ENCODE results near the gene PPRC1. TPM values are rescaled to one million over a fixed set of nuclear protein-coding genes. Genes with fewer than 3 reads are reported as not detected.

PPRC1 gene
- total RNA-seq, 2 experiments from 2014 or later = 22.0 to 22.9 TPM

- Mint-ChIP-seq H3K36me3 (ENCODE audit: low read depth) (peaks cover 89% of the 10 kb centered on the region), H3K27me3 (no peaks in the 10 kb centered on the region), H3K4me1 (ENCODE audit: low read depth) (peaks cover 26% of the 10 kb centered on the region), H3K4me3 (no peak overlapping the region), H3K9me3 (no peaks in the 10 kb centered on the region), H3K27ac (no peak overlapping the region)
- H3K4me3 ChIP-seq (ENCODE audit: low read length) = no peak overlapping the region
- H3K27me3 ChIP-seq (ENCODE audit: control insufficient read depth in 1 of 2, insufficient read depth in 2 of 2, low read length in 2 of 2) = no peaks in the 10 kb centered on the region
- TF ChIP-seq, protein P1, sequence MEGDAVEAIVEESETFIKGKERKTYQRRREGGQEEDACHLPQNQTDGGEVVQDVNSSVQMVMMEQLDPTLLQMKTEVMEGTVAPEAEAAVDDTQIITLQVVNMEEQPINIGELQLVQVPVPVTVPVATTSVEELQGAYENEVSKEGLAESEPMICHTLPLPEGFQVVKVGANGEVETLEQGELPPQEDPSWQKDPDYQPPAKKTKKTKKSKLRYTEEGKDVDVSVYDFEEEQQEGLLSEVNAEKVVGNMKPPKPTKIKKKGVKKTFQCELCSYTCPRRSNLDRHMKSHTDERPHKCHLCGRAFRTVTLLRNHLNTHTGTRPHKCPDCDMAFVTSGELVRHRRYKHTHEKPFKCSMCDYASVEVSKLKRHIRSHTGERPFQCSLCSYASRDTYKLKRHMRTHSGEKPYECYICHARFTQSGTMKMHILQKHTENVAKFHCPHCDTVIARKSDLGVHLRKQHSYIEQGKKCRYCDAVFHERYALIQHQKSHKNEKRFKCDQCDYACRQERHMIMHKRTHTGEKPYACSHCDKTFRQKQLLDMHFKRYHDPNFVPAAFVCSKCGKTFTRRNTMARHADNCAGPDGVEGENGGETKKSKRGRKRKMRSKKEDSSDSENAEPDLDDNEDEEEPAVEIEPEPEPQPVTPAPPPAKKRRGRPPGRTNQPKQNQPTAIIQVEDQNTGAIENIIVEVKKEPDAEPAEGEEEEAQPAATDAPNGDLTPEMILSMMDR (IDR thresholded peaks at IDR 0.05) = no peak
- CTCF ChIA-PET = interaction anchor here (0.7 to 3.8 kb wide), 2 partner anchors 10 to 27 kb away, joined by 4 to 13 read pairs; no protein-coding TSS in a partner anchor
- no peaks in the 10 kb centered on the region for H3K9me3 ChIP-seq (ENCODE audit: control insufficient read depth in 1 of 2, insufficient read depth in 1 of 2, low read length in 2 of 2)
- no peak for DNase-seq
- H3K27ac ChIP-seq (ENCODE audit: low read depth in 1 of 2, low read length in 2 of 2) = no peak overlapping the region
- peaks cover 90% of the 10 kb centered on the region for H3K36me3 ChIP-seq (ENCODE audit: insufficient read depth, low read length)
- ATAC-seq (ENCODE audit: poor library complexity) = no peak
- intact Hi-C loops (cut with DNase I, micrococcal nuclease) = loop anchor here in 1 of 2 experiments (10.0 kb wide), 1 partner anchor 556 kb away; the partner anchor contains the start of genes ARL3 and SFXN2
- POLR2A ChIA-PET = no interaction called here
- peaks cover 19% of the 10 kb centered on the region for H3K4me1 ChIP-seq (ENCODE audit: insufficient read depth, low read length)
Measured at GRCh38 chr10:102159051-102159597, 26.3 kb downstream of the PPRC1 start.

GRCh38 chr10:102159831-102160230 is 27.0 kb downstream of the PPRC1 start:
- no peak for DNase-seq
- Histone ChIP-seq H3K27me3 (ENCODE audit: control insufficient read depth in 1 of 2, insufficient read depth in 2 of 2, low read length in 2 of 2) (no peaks in the 10 kb centered on the region), H3K4me1 (ENCODE audit: insufficient read depth, low read length) (peaks cover 11% of the 10 kb centered on the region), H3K9me3 (ENCODE audit: control insufficient read depth in 1 of 2, insufficient read depth in 1 of 2, low read length in 2 of 2) (no peaks in the 10 kb centered on the region), H3K36me3 (ENCODE audit: insufficient read depth, low read length) (peaks cover 88% of the 10 kb centered on the region), H3K27ac (ENCODE audit: low read depth in 1 of 2, low read length in 2 of 2) (no peak overlapping the region), H3K4me3 (ENCODE audit: low read length) (no peak overlapping the region)
- Mint-ChIP-seq H3K27me3 (no peaks in the 10 kb centered on the region), H3K9me3 (no peaks in the 10 kb centered on the region), H3K36me3 (ENCODE audit: low read depth) (peaks cover 91% of the 10 kb centered on the region), H3K4me3 (no peak overlapping the region), H3K4me1 (ENCODE audit: low read depth) (peaks cover 19% of the 10 kb centered on the region), H3K27ac (no peak overlapping the region)
- intact Hi-C loops (cut with DNase I, micrococcal nuclease) = loop anchor here in 1 of 2 experiments (10.0 kb wide), 1 partner anchor 555 kb away; the partner anchor contains the start of genes ARL3 and SFXN2
- CTCF ChIA-PET = interaction anchor here (1.5 to 3.8 kb wide), 2 partner anchors 8 to 9 kb away, joined by 4 to 13 read pairs; partner anchors contain the start of gene NOLC1
- no peak for ATAC-seq (ENCODE audit: poor library complexity)
- TF ChIP-seq, protein P1 (IDR thresholded peaks at IDR 0.05) = no peak
- POLR2A ChIA-PET = no interaction called here

DNA sequence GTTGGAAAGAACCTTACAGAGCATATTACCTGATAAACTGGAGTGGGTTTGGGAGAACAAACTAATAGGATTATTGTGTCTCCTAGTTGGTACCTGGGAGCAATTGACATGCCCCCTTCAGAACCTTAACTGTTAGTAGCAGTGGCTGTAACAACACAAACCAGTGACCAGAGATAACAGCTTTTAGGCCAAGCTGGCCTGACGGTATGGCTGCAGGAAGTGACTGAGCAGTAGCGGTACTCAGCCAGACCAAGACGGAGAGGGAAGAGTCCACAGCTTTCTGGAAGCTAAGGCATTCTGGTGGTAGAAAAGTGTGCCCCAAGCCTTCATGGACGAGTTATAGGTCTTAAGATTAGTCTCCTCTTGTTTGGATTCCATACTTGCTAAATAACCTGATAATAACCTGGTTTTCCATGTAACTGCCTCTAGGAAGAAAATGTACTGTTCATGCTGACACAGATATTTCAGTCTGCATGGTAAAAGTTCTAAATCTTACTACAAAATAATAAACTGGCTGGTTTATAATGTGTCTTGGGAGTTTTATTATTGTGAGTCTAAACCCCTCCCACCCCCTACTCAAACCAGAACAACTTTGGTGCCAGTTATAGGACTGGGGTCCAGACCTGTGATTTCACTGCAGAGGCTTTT is 30.6 kb downstream of the PPRC1 start:
- H3K27ac Mint-ChIP-seq = no peak overlapping the region
- Histone ChIP-seq H3K4me1 (ENCODE audit: insufficient read depth, low read length) (no peaks in the 10 kb centered on the region), H3K27ac (ENCODE audit: low read depth in 1 of 2, low read length in 2 of 2) (no peak overlapping the region), H3K36me3 (ENCODE audit: insufficient read depth, low read length) (peaks cover 58% of the 10 kb centered on the region), H3K9me3 (ENCODE audit: control insufficient read depth in 1 of 2, insufficient read depth in 1 of 2, low read length in 2 of 2) (no peaks in the 10 kb centered on the region), H3K27me3 (ENCODE audit: control insufficient read depth in 1 of 2, insufficient read depth in 2 of 2, low read length in 2 of 2) (no peaks in the 10 kb centered on the region), H3K4me3 (ENCODE audit: low read length) (no peak overlapping the region)
- POLR2A ChIA-PET = no interaction called here
- H3K27me3 Mint-ChIP-seq = no peaks in the 10 kb centered on the region
- no peaks in the 10 kb centered on the region for H3K9me3 Mint-ChIP-seq
- no peak for DNase-seq
- no peak overlapping the region for H3K4me3 Mint-ChIP-seq
- peaks cover 55% of the 10 kb centered on the region for H3K36me3 Mint-ChIP-seq (ENCODE audit: low read depth)
- ATAC-seq (ENCODE audit: poor library complexity) = no peak
- H3K4me1 Mint-ChIP-seq (ENCODE audit: low read depth) = no peaks in the 10 kb centered on the region
- CTCF ChIA-PET = no interaction called here
- intact Hi-C loops (cut with DNase I, micrococcal nuclease) = no loop called here
- TF ChIP-seq, protein P1 (IDR thresholded peaks at IDR 0.05) = no peak
